C4-2B (cell line): ENCODE measurements around the gene COL1A1.
A peak's percentile ranks its signal among the peaks of the same experiment; 100 is the strongest.

Experiments
- H3K27ac ChIP-seq: fragments of 450-650 bp; 2 replicates; pipeline ENCODE4 v1.5.1; 2017
- ZFX ChIP-seq: fragments of 450-650 bp; IDR thresholded peaks from 2 replicates; pipeline ENCODE4 v1.6.1; 2017
- TF ChIP-seq, protein P1 (sequence below): fragments of 450-650 bp; conservative IDR thresholded peaks from 2 replicates; pipeline ENCODE4 v1.5.1; 2017; ENCODE audit warnings: mild to moderate bottlenecking

The COL1A1 gene

DNA sequence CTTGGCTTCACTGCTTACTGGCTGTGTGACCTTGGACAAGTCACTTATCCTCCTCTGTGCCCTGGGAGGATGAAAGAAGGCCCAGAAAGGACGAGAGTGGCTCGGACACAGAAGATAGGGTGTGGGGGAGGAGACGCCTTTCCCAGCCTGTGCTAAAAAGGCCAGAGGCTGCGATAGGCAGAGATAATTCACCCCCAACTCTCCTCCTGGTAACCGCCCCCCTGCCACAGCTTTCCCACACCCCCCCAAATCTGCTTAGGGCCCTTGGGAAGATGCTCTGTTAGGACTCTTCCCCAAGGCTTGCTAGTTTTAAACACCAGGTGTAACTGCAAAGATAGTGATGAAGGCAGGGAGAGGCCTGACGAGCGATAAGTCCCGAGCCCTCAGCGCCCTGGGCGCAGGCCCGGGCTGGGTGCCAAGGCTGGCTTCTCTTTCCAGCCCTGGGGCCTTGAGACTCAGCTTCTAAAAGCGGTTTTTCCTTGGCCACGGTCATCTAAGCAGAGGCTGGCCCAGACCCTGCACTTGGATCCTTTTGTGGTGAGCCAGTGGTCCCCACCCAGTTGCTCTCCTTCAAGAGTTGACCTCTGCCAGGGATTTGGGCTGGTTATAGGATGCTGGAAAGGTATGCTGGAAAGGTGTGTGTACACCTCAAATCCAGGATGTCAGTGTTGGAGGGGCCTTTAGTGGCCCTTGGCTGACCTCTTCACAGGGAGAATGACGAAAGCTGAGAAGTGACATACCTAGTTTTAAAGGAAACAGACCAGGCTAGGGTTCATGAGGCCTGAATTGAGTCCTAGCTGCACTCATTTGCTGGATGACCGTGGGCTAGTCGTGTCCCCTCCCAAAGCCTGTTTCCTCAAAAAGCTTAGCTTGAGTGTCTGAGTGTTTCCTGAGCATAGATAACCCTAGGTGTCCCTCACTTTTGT, 47.5 kb downstream of the COL1A1 start:
- no peak for TF ChIP-seq ZFX
- TF ChIP-seq, protein P1, sequence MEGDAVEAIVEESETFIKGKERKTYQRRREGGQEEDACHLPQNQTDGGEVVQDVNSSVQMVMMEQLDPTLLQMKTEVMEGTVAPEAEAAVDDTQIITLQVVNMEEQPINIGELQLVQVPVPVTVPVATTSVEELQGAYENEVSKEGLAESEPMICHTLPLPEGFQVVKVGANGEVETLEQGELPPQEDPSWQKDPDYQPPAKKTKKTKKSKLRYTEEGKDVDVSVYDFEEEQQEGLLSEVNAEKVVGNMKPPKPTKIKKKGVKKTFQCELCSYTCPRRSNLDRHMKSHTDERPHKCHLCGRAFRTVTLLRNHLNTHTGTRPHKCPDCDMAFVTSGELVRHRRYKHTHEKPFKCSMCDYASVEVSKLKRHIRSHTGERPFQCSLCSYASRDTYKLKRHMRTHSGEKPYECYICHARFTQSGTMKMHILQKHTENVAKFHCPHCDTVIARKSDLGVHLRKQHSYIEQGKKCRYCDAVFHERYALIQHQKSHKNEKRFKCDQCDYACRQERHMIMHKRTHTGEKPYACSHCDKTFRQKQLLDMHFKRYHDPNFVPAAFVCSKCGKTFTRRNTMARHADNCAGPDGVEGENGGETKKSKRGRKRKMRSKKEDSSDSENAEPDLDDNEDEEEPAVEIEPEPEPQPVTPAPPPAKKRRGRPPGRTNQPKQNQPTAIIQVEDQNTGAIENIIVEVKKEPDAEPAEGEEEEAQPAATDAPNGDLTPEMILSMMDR, result no peak
- no peak overlapping the region for H3K27ac ChIP-seq

DNA sequence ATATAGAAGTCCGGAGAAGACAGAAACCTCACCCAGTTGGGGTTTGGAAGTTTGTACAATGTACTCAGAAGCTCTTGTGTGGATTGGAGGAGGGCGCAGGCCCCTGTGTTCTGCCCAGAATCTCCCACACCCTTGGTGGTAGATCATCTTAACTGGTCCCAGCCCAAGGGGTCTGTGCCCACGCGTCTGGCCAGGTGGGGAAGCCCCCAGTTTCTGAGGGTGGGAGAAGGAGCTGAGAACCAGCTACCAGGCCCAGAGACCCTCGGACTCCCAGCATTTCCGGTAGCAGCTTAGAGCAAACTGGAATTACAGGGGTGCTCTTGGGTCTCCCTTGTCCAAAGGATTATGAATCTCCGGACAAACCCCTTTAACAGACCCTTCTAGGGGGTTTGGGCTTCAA, 48.7 kb downstream of the COL1A1 start:
- no peak for TF ChIP-seq ZFX
- TF ChIP-seq, protein P1, result no peak
- H3K27ac ChIP-seq, result peak overlapping the region; percentile 81

DNA sequence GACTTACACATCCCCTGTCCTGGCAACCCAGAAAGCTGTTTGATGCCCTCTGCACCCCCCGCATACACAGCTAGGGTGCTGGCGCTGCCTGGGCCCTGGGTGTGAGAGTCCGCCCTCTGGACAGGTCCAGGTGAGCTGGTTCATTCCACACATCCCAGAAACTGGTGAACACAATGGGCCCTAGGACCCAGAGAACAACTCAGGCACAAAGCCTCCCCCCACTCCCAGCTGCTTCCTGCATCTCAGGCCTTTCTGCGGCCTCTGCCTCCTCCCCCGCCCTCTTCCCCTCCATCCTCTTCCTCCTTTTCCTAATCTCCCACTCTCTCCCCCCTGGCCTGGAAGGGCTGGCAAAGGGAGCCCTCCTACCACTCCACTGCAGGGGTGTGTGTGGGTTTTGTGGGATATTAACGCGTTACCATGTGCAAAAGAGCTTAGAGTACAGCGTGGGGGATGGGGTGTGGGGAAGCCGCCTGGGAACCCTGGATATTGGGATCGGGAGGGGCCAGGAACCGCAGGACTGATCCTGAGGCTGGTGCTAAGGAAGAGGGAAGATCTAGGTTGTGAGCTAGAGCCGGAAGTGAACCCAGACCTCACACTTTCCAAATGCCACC, 49.4 kb downstream of the COL1A1 start:
- H3K27ac ChIP-seq, result peak overlapping the region; percentile 81
- TF ChIP-seq, protein P1, result no peak
- no peak for TF ChIP-seq ZFX

DNA sequence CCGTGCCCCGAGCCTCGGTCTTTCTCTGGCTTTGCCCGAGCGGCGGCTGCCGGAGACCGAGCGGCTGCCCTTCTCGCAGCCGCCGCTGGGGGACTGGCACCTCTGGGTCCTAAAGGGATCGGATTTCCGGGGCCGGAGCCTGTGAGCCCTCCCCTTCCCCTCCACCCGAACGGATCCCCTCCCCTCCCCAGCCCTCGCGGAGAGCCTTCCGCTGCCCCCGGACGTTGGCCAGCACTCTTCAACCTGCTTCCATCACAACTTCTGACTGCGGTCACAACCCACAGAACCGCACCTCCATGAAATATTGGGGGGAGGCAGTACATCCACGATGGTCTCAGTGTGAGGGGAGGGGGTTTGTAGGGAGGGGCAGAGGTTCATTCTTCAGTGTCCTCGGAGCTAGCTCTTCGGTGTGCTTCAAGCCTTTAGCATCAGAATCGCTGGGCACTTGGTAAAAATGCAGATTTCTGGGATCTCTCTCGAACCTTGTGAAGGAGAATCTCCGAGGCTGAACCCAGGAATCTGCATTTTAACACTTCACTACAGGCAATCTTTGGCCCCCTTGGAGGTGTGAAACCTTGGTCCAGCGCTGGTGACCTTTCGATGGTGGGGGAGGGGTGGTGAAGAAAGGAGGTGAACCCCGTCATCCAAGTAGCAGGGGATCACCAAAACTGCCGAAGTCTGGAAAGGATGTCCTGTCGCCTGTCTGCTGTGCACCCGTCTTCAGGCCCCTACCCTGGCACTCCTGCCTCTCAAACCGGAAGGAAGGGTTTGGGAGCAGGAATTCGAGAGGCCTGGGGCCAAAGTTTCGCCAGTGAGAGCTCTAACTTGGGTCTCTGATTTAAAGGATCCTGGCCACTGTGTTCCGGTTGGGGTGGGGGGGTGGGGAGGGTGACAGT, 50.1 kb downstream of the COL1A1 start:
- peak overlapping the region; percentile 81 for H3K27ac ChIP-seq
- TF ChIP-seq, protein P1, result peak; percentile 68
- TF ChIP-seq ZFX, result no peak

DNA sequence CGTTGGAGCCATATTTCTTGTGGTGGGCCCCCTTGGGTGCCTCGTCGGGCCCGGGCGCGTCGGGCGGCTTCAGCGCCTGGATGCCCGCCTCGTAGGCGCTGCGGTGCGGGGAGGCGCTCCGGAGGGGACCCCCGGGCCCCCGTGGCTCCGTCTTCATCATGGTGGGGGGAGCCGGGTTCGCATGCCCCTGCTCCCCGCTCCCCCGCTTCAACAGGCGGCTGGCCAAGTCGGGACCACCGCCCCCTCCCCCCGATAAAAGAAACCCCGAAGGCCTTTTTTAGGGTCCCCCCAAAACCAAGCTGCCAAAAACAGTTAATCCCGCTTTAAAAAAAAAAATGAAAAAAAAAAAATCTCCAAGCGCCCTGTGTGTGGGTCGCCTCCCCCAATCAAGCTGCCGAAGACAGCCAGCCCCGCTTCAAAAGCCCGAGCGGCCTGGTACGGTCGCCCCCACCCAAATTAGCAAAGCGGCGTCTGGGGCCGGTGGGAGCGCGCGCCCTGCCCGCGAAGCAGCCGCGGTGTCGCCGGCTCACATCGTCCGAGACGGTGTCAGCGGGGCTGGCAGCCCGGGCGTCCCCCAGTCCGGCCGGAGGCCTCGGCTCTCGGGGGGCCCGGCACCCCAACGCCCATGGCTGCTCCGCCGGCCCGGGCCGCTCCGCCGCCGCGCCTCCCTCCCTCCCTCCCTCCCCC, 50.9 kb downstream of the COL1A1 start, which contains the start of gene PPP1R9B:
Gene PPP1R9B (minus strand): TSS at position 324 of the 687 bp plus-strand sequence. CDS start 164 bp downstream, at position 160.
- peak within 1 kb of the TSS; percentile 81 for H3K27ac ChIP-seq
- TF ChIP-seq, protein P1, result no peak
- no peak for TF ChIP-seq ZFX

DNA sequence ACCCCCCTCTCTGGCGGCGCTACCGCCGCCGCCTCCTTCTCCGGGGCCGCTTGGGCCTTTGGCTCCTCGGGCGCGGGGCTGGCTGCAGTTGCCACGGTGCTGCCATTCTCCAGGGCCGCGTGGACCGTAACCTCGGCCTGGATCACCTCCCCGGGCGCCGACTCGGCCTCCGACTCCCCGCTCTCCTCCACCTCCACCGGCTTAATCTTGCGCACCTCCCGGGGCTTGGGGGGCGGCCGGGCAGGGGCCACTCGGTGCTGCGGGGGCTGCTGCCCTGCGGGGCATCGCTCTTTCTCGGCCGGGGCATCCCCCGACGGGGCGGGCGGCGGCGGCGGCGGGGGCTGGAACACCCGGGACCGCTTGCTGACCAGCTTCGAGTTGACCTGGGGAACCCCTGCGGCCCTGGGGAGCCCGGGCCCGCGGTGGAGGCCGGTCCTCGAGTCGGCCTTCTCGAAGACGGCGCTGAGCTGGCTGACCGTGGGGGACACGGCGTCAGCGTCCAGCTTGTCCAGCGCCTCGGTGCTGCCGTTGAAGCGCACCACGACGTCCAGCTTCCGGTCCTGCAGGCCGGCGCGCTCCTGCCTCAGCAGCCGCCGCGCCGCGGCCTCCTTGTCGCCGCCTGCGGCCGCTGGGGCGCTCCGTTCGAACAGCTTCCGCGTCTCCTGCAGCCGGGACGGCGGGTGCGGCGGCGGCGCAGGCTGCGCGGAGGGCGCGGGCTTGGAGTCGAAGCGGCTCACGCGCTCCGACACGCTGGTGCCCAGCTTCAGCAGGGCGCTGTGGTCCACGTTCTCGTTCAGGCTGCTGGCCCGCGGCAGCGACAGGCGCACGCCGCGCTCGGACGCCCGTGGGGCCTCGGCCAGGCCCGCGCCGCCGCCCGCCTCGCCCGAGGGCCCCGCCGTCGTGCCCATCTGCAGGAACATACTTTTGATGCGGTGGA, 51.7 kb downstream of the COL1A1 start:
- peak overlapping the region; percentile 81 for H3K27ac ChIP-seq
- TF ChIP-seq ZFX, result peak; percentile 95
- TF ChIP-seq, protein P1, result no peak
